Measurements from ENCODE around the gene RBPJL.

DNA sequence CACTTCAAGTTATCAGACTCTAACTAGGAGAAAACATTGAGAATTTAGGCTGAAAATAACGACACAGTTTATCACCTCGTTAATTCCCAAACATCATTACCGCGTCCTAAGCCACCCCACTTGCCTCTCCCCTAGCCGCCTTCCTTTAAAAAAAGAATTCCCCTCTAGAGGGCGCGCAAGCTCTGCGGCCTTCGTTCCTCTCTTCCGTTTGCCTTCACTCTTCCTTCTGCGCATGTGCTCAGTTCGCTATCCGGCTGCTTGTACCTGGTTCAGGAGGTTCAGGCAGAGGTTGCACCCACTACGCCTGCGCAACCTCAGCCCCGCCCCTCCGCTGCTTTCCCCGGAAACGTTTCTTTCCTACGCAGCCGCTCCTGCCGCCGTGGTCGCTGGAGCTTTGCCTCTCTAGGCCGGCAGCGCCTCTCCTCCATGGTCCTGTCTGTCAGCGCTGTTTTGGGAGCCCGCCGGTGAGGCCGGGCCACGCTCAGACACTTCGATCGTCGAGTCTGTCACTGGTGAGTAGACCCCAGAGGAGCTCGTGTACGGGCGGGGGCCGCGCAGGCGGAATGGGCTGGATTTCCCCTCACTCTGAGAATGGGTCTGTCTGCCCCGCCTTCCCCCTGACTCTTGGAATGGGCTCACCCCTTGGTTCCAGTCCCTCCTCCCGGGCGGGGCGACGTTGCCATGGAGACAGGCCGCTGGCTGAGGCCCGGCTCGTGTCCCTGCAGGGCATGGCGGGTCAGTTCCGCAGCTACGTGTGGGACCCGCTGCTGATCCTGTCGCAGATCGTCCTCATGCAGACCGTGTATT lies 56.4 kb downstream of the RBPJL start, which contains the start of gene SYS1:
- TF ChIP-seq GATA2 (IDR thresholded peaks at IDR 0.05; ENCODE audit: low read depth, low read length) (no peak), GATA3 (IDR thresholded peaks at IDR 0.05; ENCODE audit: low read depth, low read length) (no peak)

Data from SH-SY5Y (cell line).